Smooth muscle cell of the brain vasculature (primary cell): ENCODE data around the gene DPM1.

Source experiments
- DNase-seq: peaks from one replicate; pipeline ENCODE4 v3.0.0-alpha.2; 2012; ENCODE audit warnings: low read depth, low spot score

The DPM1 gene

DNA sequence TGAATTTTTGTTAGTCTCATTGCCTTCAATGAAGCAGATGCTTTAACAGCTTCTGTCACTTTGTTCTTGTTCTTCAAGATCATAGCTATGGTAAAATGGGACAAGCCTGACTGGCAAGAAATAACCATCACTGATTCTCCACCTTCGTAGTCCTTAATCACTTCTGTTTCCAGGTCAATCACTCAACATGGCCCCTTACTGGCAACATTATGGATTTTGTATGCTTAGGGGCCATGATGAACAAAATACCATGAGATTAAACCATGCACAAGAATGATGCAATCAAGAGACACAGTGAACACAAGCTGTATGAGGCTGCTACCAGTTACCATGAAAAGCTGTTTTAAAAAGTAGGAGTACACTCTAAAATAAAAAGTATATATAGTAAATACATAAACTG, 59.9 kb downstream of the DPM1 start:
- DNase-seq: no peak

DNA sequence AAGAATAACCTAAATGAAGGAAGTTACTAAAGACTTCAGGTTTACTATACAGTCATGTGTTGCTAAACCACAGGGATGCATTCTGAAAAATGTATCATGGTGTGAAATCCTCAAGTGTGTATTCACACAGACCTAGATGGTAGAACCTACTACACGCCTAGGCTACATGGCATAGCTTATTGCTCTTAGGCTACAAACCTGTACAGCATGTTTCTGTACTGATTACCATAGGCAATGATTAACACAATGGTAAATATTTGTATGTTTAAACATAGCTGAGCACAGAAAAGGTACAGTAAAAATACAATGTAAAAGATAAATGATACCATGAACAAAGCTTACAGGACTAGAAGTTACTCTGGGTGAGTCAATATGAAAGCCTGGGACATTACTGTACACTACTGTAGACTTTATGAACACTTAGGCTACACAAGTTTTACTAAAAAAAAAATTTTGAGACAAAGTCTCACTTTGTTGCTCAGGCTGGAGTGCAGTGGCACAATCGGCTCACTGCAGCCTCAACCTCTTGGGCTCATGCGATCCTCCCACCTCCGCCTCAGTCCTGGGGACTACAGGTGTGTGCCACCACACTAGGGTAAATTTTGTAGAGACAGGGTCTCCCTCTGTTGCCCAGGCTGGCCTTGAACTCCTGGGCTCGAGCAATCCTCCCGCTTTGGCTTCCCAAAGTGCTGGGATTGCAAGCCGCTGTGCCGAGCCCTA, 63.1 kb downstream of the DPM1 start:
- DNase-seq: no peak

DNA sequence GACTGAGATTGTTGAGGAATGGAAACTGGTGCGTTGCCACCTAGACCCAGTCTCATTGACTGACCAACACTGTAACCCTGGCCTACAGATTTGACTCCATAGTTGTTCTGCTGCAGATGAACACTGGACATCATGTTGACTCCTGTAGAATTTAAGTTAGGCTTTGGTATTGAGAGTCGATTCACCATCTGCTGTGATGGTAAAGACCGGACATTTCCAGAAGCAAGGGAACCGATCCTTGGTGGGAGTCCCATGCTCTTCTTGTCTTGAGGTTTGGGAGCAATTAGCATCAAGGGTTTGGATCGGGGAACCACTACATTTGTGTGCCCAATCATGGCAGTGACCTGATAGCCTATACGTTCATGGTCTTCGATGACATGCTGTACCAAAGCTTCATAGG, 64.7 kb downstream of the DPM1 start:
- no peak for DNase-seq

DNA sequence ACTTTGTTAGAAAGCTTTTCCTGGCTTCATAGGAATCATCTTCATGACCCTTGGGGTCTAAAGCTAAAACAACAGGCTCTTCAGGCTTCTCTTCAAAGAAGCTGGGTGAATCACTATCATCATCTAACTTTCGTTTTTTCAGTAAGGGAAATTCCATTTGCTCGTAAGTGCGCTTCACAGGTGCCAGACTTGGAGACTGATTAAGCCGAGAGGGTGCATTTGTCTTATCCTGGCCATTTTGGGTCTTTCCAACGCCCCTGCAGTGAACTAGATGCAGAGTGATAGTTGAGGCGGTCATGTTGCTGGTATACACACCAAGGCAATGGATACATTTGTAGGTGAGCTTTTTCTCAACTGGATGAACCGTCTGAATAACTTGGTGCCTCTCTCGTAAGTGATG, 65.9 kb downstream of the DPM1 start:
- no peak for DNase-seq

DNA sequence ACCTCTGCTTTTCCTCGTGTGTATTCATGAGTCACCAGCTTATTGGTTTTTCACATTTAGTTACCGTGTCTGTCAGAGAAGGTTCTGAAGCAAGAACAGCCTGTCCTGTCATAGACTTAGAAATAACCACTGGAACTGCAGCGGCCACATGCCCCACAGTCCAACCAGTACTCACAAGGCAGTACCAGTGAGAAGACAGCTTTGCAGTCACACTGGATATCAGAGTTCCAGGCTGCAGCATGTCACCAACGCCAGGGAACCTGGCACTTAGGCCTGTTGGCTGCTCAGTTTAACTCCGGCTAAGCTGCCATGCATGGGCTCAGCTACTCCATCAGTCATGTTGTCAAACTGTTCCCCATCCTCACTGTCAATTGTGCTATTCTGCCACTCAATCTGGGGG, 67.2 kb downstream of the DPM1 start:
- no peak for DNase-seq

DNA sequence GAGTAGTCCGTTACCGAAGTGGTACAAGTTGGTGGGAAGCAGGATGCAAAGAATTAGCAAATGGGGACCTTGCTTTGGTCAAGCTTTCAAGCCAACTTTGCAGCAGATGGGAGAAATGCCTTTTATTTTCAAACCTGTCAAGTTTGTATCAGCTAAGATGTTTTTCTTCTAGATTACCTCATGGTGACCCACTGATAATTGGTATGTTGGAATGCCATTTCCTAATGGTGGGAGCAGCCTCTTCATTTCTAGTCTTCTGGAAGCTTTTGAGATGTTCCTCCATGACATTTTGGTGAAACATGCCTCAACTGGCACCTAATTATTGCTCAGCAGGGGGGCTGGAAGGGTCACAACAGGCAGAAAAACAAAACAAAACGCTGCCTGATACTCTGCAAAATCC, 70.8 kb downstream of the DPM1 start:
- DNase-seq: no peak

DNA sequence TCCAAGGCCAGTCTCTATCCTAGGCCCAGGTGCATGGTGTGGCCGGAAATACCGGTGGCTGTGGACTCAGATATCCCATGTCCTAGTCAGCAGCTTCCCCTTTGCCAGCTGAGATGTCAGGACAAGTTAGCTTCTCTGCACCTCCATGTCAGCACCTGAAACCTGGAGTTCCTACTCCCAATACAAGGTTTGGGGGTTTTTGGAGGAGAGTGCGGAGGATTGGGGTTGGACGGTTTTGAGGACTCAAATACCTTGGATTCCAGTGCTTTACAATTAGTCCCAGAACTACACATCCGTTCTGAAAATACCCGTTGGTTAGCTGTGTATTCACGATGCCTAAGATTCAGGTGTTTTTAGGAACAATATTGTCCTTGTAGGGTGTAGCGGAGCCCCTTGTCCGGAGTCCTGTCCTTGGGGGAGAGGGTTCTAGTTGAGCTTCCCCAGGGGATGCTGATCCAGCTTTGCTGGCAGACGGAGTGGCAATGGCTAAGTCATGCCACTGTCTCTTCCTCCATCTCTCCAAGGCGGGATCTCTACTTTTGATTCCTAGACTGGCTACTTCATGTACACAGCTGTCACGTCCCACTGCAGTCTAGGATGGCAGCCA, 72.0 kb downstream of the DPM1 start:
- no peak for DNase-seq

DNA sequence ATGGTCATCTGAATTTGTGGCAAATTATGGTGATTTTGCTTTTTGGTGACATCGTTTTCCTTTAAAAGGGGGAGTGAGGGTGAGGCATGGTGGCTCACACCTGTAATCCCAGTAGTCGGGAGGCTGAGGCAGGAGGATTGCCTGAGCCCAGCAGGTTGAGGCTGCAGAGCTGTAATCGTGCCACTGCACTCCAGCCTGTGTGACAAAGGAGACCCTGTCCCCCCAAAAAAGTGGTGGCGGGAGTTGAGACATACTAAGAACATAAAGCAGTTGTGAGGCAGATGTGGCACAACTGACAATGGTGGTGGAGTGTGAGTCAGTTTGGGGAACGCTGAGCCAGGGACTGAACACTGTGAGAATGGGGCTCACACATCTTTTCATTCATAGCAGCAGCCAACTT, 72.6 kb downstream of the DPM1 start:
- DNase-seq: no peak

DNA sequence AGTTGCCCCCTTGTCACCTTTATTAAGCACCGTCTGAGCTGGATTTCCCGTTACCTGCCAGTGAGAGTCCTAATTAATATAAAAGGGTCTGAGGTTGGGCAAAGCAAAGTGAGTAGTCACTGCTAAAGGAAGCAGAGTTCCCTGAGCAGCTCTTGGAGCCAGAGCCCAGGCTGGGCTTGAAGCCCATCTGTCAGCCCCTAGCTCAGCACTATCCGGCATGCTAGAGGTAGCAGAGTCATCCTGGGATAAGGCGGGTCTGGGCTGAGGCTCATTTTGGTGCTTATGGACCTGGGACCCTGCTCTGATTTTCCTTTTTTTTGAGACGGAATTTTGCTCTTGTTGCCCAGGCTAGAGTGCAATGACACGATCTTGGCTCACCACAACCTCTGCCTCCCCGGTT, 73.3 kb downstream of the DPM1 start:
- no peak for DNase-seq
